ENCODE measurements around the gene CCDC18.
"Not testable (repeated sequence)": the region's sequence is repeated elsewhere in the genome, so short reads cannot be mapped to it uniquely, and the experiment has no call there.

The CCDC18 gene

DNA sequence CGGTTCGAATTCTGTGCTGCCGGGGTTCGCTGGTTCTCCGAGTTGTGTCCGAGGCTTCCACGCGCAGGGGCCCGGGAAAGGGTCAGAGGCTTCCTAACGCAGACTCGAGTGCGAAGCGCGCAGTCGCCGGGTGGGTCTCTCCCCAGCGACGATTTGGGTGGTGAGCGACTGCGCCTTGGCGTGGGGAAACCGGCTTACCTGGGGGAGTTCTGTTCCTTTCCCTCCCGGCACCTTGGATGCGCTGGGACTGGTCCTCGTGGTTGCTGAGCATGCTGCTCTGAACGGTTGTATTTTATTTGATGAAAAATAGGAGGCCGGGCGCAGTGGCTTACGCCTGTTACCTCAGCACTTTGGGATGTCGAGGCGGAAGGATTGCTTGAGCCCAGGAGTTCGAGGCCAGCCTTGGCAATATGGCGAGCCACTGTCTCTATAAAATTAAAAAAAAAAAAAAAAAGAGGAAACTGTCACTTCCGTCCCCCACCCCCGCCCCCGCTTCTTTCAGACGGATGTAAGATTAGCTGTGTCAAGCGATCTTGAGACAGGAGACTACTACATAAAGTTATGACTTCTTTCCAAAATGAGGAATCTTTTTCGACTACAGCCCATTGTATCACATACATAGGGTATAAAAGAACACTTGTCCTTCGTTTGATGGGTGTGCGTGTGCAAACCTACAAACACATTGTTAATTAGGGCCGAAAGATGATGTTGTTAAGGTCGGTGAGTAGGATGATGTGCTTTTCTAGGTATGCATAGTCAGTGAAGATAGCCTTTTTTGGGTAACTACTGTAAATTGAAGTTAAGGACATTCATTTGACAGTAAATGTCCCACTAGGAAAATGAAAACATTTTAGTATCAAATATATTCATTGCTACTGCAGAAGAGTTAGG lies at the start of gene CCDC18:
Gene CCDC18 (plus strand): TSS at position 2 of the 891 bp plus-strand sequence. CDS start 2,638 bp downstream, outside the sequence.
- no peak for DNase-seq (ENCODE audit: low spot score)

- no peak for DNase-seq (ENCODE audit: low spot score)
Observed at GRCh38 chr1:93132638-93133037, 47.9 kb upstream of the CCDC18 start.

GRCh38 chr1:93136445-93136844 lies 44.1 kb upstream of the CCDC18 start:
- DNase-seq (ENCODE audit: low spot score): no peak

GRCh38 chr1:93137604-93138292 lies 42.8 kb upstream of the CCDC18 start:
- no peak for DNase-seq (ENCODE audit: low spot score)

DNA sequence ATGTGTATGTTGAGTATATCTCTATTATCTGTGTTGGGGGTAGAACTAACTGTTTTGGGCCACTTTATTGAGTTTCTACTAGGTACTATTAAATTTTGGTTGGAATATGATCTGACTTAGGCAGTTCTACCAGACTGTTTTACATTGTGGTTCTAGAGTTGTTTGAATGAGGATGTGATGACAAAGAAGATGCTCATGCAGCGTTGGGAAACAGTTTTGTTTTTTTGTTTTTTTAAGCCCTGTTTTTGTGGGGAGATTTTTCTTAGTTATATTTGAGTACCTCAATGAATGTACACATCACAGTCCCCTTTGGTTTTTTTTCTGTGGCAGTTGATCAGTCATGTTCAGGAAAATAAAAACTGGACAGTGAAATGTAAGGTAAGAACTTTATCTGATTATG lies 40.4 kb upstream of the CCDC18 start:
- no peak for DNase-seq (ENCODE audit: low spot score)

DNA sequence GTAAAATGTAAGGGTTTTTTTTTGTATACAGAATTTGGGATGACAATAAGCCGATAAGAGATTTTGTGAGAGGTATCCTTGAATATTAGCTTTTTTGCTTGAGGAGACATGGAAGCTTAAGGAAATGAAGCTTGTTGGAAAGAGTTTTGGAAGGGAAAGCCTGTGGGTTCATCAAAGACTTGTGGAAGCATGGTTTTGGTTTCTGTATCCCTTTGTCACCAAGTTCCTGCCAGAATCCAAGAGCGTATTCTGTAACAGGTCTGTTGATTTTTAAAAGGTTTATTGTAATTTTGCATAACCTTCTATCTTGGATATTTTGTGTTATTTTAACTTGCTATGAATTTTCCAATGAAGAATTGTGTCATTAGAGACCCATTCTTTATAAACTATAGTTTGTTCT lies 38.4 kb upstream of the CCDC18 start:
- no peak for DNase-seq (ENCODE audit: low spot score)

DNA sequence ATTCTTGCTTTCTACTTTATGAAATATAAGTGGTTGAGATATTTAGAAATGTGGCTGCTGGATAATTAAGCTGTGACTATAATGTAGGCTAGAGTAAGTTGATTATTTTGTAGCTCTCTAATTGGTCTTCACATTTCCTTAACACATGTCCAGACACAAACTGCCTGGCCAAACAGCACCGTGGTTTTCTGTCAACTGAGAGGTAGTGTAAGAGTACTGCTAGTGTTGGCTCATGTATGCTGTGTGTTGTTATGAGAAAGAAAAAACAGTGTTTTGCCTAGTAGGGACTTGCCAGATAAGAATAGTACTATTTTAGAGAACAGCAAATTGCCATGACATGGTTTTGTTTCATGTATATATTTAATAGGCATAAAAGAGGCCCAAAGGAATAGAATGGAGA lies 37.4 kb upstream of the CCDC18 start:
- no peak for DNase-seq (ENCODE audit: low spot score)

GRCh38 chr1:93143769-93144168 lies 36.8 kb upstream of the CCDC18 start:
- no peak for DNase-seq (ENCODE audit: low spot score)

DNA sequence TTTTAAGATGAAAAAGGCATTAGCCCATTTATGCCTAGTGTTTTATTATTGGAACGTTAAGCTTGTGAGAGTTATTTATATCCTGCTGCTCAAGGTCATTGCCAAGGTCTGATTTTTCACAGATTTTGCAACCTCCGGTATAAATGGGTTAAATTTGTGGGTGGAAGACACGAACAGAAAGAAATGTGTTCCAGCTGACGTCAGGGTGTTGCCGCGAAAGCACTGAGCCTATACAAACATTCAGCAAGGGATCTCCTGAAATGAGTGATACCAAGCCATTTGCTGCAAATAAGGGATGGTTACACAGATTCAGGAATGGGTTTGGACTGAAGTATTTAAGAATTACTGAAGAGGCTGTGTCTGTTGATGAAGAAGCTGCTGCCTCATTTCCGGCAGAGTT lies 32.5 kb upstream of the CCDC18 start:
- no peak for DNase-seq (ENCODE audit: low spot score)

GRCh38 chr1:93150729-93151128 lies 29.8 kb upstream of the CCDC18 start:
- DNase-seq (ENCODE audit: low spot score): no peak

GRCh38 chr1:93151474-93151873 lies 29.1 kb upstream of the CCDC18 start:
- no peak for DNase-seq (ENCODE audit: low spot score)

GRCh38 chr1:93152835-93153234 lies 27.7 kb upstream of the CCDC18 start:
- no peak for DNase-seq (ENCODE audit: low spot score)

- DNase-seq (ENCODE audit: low spot score): no peak
Observed at GRCh38 chr1:93154898-93155297, 25.6 kb upstream of the CCDC18 start.

DNA sequence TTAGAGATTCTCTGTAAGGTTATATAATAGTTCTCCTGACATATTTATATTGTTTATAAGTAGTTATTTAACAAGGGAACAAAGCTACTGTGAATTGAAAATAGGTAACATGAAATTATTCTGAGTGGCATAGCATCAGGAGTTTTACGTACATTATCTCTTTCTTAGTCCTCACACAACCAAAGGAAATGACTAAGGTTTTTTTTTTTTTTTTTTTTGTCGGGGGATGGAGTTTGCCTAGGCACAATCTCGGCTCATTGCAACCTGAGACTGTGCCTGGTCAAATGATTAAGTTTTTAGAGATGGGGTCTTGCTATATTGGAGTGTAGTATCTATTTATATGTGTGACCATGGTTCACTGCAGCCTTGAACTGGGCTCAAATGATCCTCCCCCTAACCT lies 25.2 kb upstream of the CCDC18 start:
- no peak for DNase-seq (ENCODE audit: low spot score)

DNA sequence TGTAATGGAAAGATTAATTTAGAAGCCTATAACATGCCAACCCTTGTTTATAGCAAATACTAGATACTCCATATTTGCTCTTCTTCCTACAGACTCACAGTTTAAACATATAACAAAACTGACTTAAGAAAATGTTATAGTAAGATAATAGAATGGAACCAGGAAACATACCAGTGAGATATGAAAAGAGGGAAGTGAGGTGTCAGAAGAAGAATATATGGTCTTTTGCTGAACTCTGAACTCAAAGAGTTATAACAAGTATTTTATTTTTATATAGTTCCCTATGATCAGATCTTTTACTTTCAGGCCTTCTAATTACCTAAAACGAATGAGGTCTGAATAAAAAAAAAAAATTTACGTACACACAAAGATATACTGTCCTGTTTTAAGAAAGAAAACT lies 21.2 kb upstream of the CCDC18 start:
- DNase-seq (ENCODE audit: low spot score): no peak

GRCh38 chr1:93163314-93163713 lies 17.2 kb upstream of the CCDC18 start:
- DNase-seq (ENCODE audit: low spot score): not testable (repeated sequence)

- DNase-seq (ENCODE audit: low spot score): no peak
Observed at GRCh38 chr1:93164816-93165215, 15.7 kb upstream of the CCDC18 start.

- not testable (repeated sequence) for DNase-seq (ENCODE audit: low spot score)
Observed at GRCh38 chr1:93165895-93166294, 14.6 kb upstream of the CCDC18 start.

- no peak for DNase-seq (ENCODE audit: low spot score)
Observed at GRCh38 chr1:93167006-93167405, 13.5 kb upstream of the CCDC18 start.

- not testable (repeated sequence) for DNase-seq (ENCODE audit: low spot score)
Observed at GRCh38 chr1:93170141-93170678, 10.3 kb upstream of the CCDC18 start.

DNA sequence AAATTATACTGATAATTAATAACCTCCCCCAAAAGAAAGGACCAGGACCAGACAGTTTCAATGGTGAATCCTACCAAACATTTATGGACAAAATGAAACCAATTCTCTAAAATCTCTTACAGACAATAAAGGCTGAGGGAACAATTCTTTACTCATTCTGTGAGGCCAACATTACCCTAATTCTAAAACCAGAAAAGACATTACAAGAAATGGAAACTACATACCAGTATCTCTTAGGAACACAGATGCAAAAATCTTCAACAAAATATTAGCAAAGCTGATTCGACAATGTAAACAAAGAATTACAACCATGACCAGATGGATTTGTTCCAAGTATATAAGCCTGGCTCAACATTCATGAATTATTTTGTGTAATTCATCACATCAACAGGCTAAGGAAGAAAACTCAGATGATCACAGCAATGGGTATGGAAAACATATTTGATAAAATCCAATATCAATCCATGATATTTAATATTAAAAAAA lies 8.9 kb upstream of the CCDC18 start:
- DNase-seq (ENCODE audit: low spot score): no peak

DNA sequence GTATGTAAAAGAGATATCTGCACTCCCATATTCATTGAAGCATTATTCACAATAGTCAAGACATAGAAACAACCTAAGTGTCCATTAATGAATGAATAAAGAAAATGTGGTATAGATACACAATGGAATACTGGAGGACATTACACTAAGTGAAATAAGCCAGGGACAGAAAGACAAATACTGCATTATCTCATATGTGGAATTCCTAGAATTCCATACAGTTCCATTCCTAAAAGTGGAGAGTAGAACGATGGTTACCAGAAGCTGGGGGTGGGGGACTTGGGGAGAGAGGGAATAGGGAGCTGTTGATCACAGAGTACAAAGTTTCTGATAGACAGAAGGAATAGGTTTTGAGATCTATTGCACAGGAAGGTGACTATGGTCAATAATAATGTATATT lies 7.7 kb upstream of the CCDC18 start:
- DNase-seq (ENCODE audit: low spot score): no peak

GRCh38 chr1:93174638-93175037 lies 5.9 kb upstream of the CCDC18 start:
- not testable (repeated sequence) for DNase-seq (ENCODE audit: low spot score)
